GM04504 (cell line): Measurements from ENCODE around the gene STEAP1B.
"Not testable (repeated sequence)": the region's sequence is repeated elsewhere in the genome, so short reads cannot be mapped to it uniquely, and the experiment has no call there.

Experiments
- DNase-seq: peaks from one replicate; pipeline ENCODE4 v3.0.0-alpha.2; 2012; ENCODE audit warnings: low read depth

STEAP1B gene

GRCh38 chr7:22452960-22453558 lies 46.9 kb downstream of the STEAP1B start:
- DNase-seq, result no peak

- no peak for DNase-seq
These were observed 47.6 kb downstream of the STEAP1B start for GRCh38 chr7:22452142-22452959.

- DNase-seq, result not testable (repeated sequence)
These were observed 50.0 kb downstream of the STEAP1B start for GRCh38 chr7:22450013-22450412.

GRCh38 chr7:22447762-22448161 lies 52.2 kb downstream of the STEAP1B start:
- DNase-seq, result no peak

- DNase-seq, result no peak
These were observed 53.0 kb downstream of the STEAP1B start for GRCh38 chr7:22447008-22447407.

GRCh38 chr7:22445853-22446252 lies 54.1 kb downstream of the STEAP1B start:
- no peak for DNase-seq

- no peak for DNase-seq
These were observed 54.7 kb downstream of the STEAP1B start for GRCh38 chr7:22445140-22445743.

GRCh38 chr7:22444181-22444971 lies 55.6 kb downstream of the STEAP1B start:
- DNase-seq, result no peak

- DNase-seq, result no peak
These were observed 56.4 kb downstream of the STEAP1B start for GRCh38 chr7:22443370-22444180.

GRCh38 chr7:22442882-22443369 lies 57.1 kb downstream of the STEAP1B start:
- no peak for DNase-seq

GRCh38 chr7:22442187-22442881 lies 57.7 kb downstream of the STEAP1B start:
- no peak for DNase-seq

GRCh38 chr7:22441157-22441556 lies 58.8 kb downstream of the STEAP1B start:
- DNase-seq, result no peak

GRCh38 chr7:22438994-22439393 lies 61.0 kb downstream of the STEAP1B start:
- no peak for DNase-seq

- not testable (repeated sequence) for DNase-seq
These were observed 63.4 kb downstream of the STEAP1B start for GRCh38 chr7:22436552-22436951.

GRCh38 chr7:22435720-22436119 lies 64.3 kb downstream of the STEAP1B start:
- DNase-seq, result no peak

- no peak for DNase-seq
These were observed 64.9 kb downstream of the STEAP1B start for GRCh38 chr7:22435105-22435504.

GRCh38 chr7:22433710-22434460 lies 66.1 kb downstream of the STEAP1B start:
- no peak for DNase-seq

- DNase-seq, result not testable (repeated sequence)
These were observed 66.8 kb downstream of the STEAP1B start for GRCh38 chr7:22433165-22433700.

- no peak for DNase-seq
These were observed 67.7 kb downstream of the STEAP1B start for GRCh38 chr7:22432203-22432718.
